GM21367 (cell line): ENCODE measurements around the gene TNFSF10.
A peak's percentile ranks its signal among the peaks of the same experiment; 100 is the strongest.

ENCODE experiments used
- ATAC-seq: cut with Tn5 transposase; IDR thresholded peaks from one replicate; pipeline ENCODE4 v1.9.1; 2021; ENCODE audit not compliant: unreplicated experiment

TNFSF10 gene

DNA sequence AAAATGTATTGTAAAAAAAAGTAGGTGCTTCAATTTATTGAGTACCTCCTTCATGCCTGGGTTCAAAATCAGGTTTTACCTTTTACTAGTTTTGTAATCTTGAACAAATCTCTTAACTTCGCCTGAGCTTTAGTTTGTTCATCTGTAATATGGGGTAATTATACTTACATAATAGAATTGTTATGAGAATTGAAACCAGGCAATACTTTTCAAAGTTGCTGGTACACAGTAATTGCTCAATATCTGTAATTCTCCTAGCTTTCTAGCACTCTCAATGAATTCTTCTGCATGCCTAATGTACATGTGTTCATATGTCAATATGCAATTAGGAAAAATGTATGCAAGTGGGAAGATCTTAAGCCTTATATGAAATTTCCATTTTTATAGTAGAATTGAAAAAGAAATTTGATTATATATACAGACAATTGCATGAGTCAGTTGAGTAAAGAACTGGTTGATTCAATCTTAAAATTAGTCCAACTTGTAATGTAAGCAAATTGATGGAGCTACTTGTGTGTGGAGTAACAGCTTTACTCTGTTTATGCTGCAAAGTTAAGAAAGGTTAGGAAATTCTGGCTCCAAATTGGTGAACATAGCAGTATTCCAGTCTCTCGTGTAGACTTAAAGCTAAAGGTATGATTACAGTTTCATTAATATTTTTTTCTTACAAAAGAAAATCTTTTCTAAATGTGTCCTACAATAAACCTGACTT is 4.1 kb downstream of the TNFSF10 start:
- no peak for ATAC-seq

DNA sequence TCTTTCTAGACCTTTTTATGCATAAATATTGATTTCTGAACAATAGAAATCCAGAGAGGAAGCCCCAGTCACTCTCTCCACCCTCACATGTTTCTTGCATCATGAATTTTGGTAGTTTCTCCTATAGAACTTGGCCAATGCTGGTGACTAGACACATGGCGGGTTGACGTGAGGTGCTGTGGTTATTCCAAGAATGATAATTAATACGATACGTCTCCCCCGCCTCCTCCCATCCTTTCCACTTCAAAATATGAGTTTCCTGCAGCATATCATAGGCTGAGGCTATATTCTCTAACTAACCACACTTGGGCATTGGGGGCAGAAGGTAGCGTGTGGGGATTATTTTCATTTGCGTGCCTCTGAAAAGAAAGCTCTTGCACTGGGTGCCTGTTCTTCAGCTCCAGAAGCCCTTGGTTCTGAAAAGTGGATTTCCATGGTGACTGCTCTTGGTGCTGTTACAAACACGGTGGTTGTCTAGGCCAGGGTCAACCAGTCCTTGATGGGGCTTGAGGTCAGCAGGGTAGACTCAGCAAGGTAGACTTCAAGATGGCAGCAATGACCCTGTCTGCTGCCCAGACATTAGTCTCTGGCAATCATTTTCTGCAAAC is 5.3 kb downstream of the TNFSF10 start:
- no peak for ATAC-seq

- peak; percentile 36 for ATAC-seq
Observed at GRCh38 chr3:172516318-172517214, 6.7 kb downstream of the TNFSF10 start.

GRCh38 chr3:172515130-172515918 is 7.9 kb downstream of the TNFSF10 start:
- ATAC-seq: no peak

- no peak for ATAC-seq
Observed at GRCh38 chr3:172514678-172515077, 8.6 kb downstream of the TNFSF10 start.

- no peak for ATAC-seq
Observed at GRCh38 chr3:172513488-172513887, 9.7 kb downstream of the TNFSF10 start.

- ATAC-seq: peak; percentile 68
Observed at GRCh38 chr3:172511783-172512762, 11.2 kb downstream of the TNFSF10 start.

GRCh38 chr3:172506094-172506493 is 17.1 kb downstream of the TNFSF10 start:
- ATAC-seq: no peak

DNA sequence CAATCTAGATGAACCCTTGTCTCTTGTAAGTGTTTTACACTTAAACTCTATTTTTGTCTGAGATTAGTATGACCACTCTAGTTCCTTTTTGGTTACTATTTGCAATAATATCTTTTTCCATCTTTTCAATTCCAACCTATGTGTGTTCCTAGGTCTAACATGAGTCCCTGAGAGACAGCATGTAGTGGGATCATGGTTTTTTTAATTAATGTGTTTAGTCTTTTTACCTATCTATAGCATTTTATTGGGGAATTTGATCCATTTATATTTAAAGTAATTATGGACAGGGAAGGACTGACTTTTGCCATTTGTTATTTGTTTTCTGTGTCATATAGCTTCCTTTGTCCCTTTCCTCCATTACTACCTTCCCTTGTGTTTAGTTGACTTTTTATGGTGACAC is 21.7 kb downstream of the TNFSF10 start:
- no peak for ATAC-seq

DNA sequence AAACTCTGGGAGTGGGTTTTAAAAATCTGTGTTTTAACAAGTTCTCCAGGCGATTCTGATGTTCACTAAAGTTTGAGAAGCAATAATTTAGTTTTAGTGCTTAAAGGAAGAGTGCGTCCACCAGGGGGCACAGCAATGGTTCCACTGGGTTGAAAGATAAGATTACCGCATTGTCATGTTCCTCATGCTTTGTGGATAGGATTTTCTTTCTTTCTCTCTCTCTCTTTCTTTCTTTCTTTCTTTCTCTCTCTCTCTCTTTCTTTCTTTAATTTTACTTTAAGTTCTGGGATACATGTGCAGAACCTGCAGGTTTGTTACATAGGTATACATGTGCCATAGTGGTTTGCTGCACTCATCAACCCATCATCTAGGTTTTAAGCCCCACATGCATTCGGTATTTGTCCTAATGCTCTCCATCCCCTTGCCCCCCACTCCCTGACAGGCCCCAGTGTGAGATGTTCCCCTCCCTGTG is 33.0 kb downstream of the TNFSF10 start:
- ATAC-seq: peak; percentile 68

GRCh38 chr3:172478116-172478515 is 45.1 kb downstream of the TNFSF10 start:
- no peak for ATAC-seq

DNA sequence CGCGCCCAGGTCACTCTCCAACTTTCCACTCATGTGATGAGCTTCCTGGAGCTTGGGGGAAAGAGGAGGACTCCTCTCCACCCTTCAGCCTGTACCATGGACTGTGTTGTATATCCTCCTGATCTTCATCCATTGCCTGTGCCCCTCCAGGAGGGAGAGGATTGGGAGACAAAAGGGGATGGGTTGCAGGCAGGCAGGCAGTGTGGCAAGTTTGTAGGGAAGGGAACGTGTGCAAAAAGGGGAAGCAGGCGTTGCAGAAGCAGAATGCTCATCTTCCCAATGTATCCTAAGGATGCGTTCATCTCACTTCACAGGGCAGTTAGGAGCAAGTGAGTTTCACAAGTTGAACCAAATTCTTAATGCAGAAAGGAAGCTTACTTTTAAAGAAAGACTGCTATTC is 46.9 kb downstream of the TNFSF10 start:
- no peak for ATAC-seq

- no peak for ATAC-seq
Observed at GRCh38 chr3:172475703-172476102, 47.5 kb downstream of the TNFSF10 start.

GRCh38 chr3:172471903-172472302 is 51.3 kb downstream of the TNFSF10 start:
- no peak for ATAC-seq

DNA sequence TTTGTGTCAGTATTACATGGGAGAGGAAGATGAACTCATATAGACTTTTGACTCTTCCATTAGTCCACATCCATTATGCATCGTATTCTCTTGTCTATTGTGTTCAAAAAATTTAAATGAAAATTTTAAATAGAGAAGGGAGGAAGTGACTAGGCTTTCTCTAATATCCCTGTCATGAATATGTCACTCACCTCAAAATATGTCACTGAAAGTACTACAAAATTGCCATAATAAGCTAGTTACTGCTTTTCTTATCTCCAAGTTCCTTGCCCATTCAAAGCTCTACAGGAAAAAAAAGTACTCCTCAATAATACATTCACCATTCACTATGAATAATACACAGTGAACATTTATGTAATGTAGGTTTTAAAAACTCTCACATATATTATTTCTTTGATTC is 52.6 kb downstream of the TNFSF10 start:
- no peak for ATAC-seq

- no peak for ATAC-seq
Observed at GRCh38 chr3:172467170-172467824, 55.9 kb downstream of the TNFSF10 start.

DNA sequence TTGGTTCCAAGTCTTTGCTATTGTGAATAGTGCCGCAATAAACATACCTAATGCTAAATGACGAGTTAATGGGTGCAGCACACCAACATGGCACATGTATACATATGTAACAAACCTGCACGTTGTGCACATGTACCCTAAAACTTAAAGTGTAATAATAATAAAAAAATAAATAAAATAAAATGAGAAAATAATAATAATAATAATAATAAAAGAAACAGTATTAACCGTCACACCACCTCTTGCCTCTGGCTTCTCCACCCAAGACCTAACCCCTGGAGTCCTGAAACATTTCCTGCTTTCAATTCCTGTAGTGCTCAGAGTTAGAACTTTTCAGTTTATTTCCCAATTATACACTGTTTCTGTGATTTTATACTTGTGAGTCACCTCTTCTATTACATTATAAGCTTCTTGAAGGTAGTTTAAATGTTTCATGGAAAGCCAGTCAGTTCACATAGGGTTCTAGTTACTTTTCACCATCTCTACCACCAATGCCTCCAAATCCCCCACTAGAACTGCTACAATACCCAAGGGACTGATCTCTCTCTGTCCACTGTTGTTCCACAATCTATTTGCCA is 56.6 kb downstream of the TNFSF10 start:
- no peak for ATAC-seq

- no peak for ATAC-seq
Observed at GRCh38 chr3:172465281-172465680, 57.9 kb downstream of the TNFSF10 start.

GRCh38 chr3:172464306-172464705 is 58.9 kb downstream of the TNFSF10 start:
- ATAC-seq: no peak
